BE2C (cell line): ENCODE results near the gene AUH.

Experiments used
- DNase-seq: peaks from one replicate; pipeline ENCODE4 v3.0.0-alpha.2; 2020
- H3K27me3 ChIP-seq: fragments of 250-450 bp; sonication (Bioruptor Pico); 2 replicates; pipeline ENCODE4 v1.5.1; 2020; ENCODE audit warnings: mild to moderate bottlenecking
- H3K36me3 ChIP-seq: fragments of 250-450 bp; sonication (Bioruptor Pico); 2 replicates; pipeline ENCODE4 v1.5.1; 2020; ENCODE audit warnings: mild to moderate bottlenecking
- H3K4me1 ChIP-seq: fragments of 250-450 bp; sonication (Bioruptor Pico); 2 replicates; pipeline ENCODE4 v1.5.1; 2020
- H3K4me3 ChIP-seq: 2 replicates; pipeline ENCODE4 v1.5.1; 2011; ENCODE audit warnings: low read depth, low read length
- H3K9me3 ChIP-seq: fragments of 250-450 bp; sonication (Bioruptor Pico); 2 replicates; pipeline ENCODE4 v1.5.1; 2020
- TF ChIP-seq, protein P1 (sequence below): IDR thresholded peaks from 2 replicates; pipeline ENCODE4 v1.5.1; 2012; ENCODE audit warnings: mild to moderate bottlenecking, low read depth, low read length

AUH gene

GRCh38 chr9:91265514-91265913 lies 96.2 kb downstream of the AUH start:
- H3K4me1 ChIP-seq: peaks cover 6% of the 10 kb centered on the region; the same call in 1 of the 2 replicates
- peaks cover 3% of the 10 kb centered on the region; the same call in 1 of the 2 replicates for H3K36me3 ChIP-seq
- H3K27me3 ChIP-seq: no peaks in the 10 kb centered on the region
- no peaks in the 10 kb centered on the region for H3K9me3 ChIP-seq
- no peak for DNase-seq
- TF ChIP-seq, protein P1, sequence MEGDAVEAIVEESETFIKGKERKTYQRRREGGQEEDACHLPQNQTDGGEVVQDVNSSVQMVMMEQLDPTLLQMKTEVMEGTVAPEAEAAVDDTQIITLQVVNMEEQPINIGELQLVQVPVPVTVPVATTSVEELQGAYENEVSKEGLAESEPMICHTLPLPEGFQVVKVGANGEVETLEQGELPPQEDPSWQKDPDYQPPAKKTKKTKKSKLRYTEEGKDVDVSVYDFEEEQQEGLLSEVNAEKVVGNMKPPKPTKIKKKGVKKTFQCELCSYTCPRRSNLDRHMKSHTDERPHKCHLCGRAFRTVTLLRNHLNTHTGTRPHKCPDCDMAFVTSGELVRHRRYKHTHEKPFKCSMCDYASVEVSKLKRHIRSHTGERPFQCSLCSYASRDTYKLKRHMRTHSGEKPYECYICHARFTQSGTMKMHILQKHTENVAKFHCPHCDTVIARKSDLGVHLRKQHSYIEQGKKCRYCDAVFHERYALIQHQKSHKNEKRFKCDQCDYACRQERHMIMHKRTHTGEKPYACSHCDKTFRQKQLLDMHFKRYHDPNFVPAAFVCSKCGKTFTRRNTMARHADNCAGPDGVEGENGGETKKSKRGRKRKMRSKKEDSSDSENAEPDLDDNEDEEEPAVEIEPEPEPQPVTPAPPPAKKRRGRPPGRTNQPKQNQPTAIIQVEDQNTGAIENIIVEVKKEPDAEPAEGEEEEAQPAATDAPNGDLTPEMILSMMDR: no peak
- no peak overlapping the region for H3K4me3 ChIP-seq

GRCh38 chr9:91261417-91261816 lies 100.3 kb downstream of the AUH start:
- H3K36me3 ChIP-seq: peaks cover 3% of the 10 kb centered on the region; the same call in 1 of the 2 replicates
- no peak for DNase-seq
- TF ChIP-seq, protein P1: no peak
- no peaks in the 10 kb centered on the region for H3K27me3 ChIP-seq
- no peaks in the 10 kb centered on the region for H3K9me3 ChIP-seq
- H3K4me1 ChIP-seq: no peaks in the 10 kb centered on the region; the same call in 1 of the 2 replicates
- H3K4me3 ChIP-seq: no peak overlapping the region

DNA sequence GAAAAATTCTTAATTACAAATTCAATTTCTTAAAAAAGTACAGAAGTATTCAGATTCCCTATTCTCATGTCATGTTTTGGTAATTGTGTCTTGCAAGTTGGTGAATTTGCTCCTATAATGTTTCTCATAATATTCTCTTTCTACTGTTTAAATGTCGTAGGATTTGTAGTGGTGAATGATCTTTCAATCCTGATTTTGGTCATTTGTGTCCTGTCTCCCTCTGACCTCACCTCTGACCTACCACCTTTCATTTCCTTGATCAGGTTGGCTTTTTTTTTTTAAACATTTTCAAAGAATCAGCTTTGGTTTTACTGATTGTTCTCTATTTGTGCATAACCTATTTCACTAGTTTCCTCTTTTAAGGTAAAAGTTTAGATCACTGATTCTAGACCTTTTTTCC lies 102.6 kb downstream of the AUH start:
- TF ChIP-seq, protein P1: no peak
- H3K9me3 ChIP-seq: no peaks in the 10 kb centered on the region

GRCh38 chr9:91258451-91258850 lies 103.3 kb downstream of the AUH start:
- TF ChIP-seq, protein P1: no peak
- Histone ChIP-seq H3K4me3 (no peak overlapping the region), H3K36me3 (no peaks in the 10 kb centered on the region), H3K4me1 (no peaks in the 10 kb centered on the region), H3K27me3 (no peaks in the 10 kb centered on the region), H3K9me3 (no peaks in the 10 kb centered on the region)
- no peak for DNase-seq

More for the DNA sequence above, 102.6 kb downstream of the AUH start:
- Histone ChIP-seq H3K27me3 (no peaks in the 10 kb centered on the region), H3K4me3 (no peak overlapping the region), H3K36me3 (no peaks in the 10 kb centered on the region), H3K4me1 (no peaks in the 10 kb centered on the region)
- no peak for DNase-seq

GRCh38 chr9:91256235-91256634 lies 105.5 kb downstream of the AUH start:
- Histone ChIP-seq H3K36me3 (no peaks in the 10 kb centered on the region), H3K27me3 (no peaks in the 10 kb centered on the region), H3K9me3 (no peaks in the 10 kb centered on the region), H3K4me1 (no peaks in the 10 kb centered on the region), H3K4me3 (no peak overlapping the region)
- TF ChIP-seq, protein P1: no peak
- no peak for DNase-seq

DNA sequence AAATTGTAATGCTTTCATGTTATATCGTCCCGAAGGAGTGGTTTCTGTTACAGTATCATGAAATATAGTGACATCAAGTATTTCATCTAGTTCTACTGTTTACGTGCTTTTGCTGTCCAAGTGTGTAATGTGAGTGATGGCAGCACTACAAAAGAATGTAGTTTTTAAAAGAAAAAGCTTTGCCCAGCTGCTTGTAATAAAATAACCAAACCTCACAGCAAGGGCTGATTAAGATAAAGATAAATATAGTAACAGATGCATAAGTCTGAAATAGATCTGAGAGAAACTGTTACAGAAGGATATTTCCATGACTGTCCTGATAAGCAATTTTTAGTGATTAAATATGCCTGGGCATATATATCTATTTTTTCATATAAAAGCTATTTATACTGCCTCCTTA lies 106.4 kb downstream of the AUH start:
- no peak for DNase-seq
- H3K27me3 ChIP-seq: no peaks in the 10 kb centered on the region
- no peaks in the 10 kb centered on the region for H3K36me3 ChIP-seq
- H3K9me3 ChIP-seq: no peaks in the 10 kb centered on the region
- no peak overlapping the region for H3K4me3 ChIP-seq
- no peaks in the 10 kb centered on the region for H3K4me1 ChIP-seq
- TF ChIP-seq, protein P1: no peak
